Measurements from ENCODE around the gene RAB37.

Gene RAB37

DNA sequence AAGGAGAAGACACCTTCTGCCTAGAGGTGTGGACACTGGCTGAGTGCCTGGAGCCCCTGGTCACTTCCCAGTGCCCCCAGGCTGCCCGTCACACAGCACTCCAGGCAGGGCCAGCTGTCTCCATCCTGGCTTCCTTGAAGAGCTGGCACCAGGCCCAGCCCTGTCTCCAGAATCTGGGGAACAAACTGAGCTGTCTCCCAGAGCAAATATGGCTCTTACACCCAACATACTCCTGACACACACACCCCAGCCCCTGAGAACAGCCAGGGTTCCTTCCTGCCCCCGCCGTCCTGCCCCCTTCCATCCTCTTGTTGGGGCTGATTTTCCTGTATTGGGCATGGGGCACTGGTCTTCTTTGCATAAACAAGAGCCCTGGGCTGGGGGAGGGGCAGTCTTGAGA is 20.4 kb downstream of the RAB37 start:
- peaks cover 77 to 100% (median 95%) of the 10 kb centered on the region in 10 experiments for H3K4me1 ChIP-seq
- H4K20me1 ChIP-seq = peaks cover 95 to 100% (median 100%) of the 10 kb centered on the region in 11 experiments
- H3K27me3 ChIP-seq = no peaks in the 10 kb centered on the region
- no peaks in the 10 kb centered on the region for H3K9me3 ChIP-seq (replicated peaks in 1 of 11)
- H3K4me3 ChIP-seq = peak overlapping the region in 7 of 10 experiments; percentile 4 to 60 (median 46); a peak in 12 of 20 replicates
- H3K4me2 ChIP-seq = peak overlapping the region; percentile 88 to 100 (median 96)
- no peak for TF ChIP-seq Cebpa-rat (IDR thresholded peaks at IDR 0.05)
- peak overlapping the region in 10 of 11 experiments; percentile 14 to 84 (median 70); a peak in 18 of 22 replicates for H3K9ac ChIP-seq
- H3K27ac ChIP-seq = peak overlapping the region in 9 of 11 experiments; percentile 65 to 96 (median 82); a peak in 16 of 22 replicates
- peaks cover 0 to 62% (median 22%) of the 10 kb centered on the region in 11 experiments; a peak in 15 of 22 replicates for H3K36me3 ChIP-seq

DNA sequence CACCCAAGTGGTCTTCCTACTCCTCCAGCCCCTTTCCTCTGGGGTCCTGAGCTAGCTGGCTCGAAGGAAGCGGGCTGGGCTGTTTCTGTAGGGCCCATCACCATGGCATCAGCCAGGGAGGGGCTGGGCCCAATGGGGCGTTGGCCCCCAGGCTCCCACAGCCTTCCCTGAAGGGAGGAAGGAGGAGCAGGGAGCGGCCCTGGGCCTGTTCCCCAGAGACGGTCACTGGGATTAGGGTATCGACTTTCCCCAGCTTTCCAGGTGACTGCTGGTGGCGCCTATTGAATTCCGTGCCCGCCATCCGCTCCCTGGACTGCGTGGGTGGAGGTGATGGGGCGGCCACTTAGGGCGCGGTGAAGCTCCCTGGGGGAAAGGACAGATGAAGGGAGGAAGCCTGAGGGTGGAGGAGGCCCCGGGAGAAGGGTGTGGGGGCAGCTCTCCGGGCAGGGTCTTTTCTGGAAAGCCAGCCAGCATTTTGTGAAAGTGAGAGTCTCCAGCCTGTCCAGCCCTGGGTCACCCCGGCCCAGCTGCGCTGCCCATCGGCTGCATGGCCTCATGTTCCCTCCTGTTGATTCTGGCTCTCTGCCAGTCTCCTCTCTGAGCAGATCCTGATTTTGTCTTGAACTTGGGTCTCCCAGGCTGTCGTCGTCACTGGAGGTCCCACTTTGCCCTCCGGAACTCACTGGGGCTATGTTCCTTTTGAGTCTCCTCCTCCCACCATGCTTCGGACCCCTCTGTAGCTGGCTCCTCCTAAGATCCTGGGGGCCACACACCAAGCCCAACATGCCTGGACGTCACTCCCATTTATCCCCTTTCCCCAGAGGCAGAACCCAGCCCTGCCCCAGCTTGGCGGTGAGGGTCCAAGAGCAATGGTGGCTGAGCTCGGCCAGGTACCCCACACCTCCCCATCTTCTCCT is 21.1 kb downstream of the RAB37 start:
- Histone ChIP-seq H4K20me1 (peaks cover 90 to 100% (median 99%) of the 10 kb centered on the region in 11 experiments), H3K36me3 (peaks cover 0 to 62% (median 19%) of the 10 kb centered on the region in 11 experiments; a peak in 13 of 22 replicates), H3K27ac (peak overlapping the region in 10 of 11 experiments; percentile 14 to 96 (median 82); a peak in 19 of 22 replicates), H3K4me2 (peak overlapping the region; percentile 88 to 100 (median 96)), H3K9me3 (replicated peaks in 1 of 11) (no peaks in the 10 kb centered on the region), H3K9ac (peak overlapping the region; percentile 31 to 84 (median 71); a peak in 20 of 22 replicates), H3K4me1 (peaks cover 76 to 100% (median 94%) of the 10 kb centered on the region in 10 experiments), H3K27me3 (no peaks in the 10 kb centered on the region), H3K4me3 (peak overlapping the region in 9 of 10 experiments; percentile 4 to 60 (median 46); a peak in 17 of 20 replicates)
- TF ChIP-seq Cebpa-rat (IDR thresholded peaks at IDR 0.05) = no peak

DNA sequence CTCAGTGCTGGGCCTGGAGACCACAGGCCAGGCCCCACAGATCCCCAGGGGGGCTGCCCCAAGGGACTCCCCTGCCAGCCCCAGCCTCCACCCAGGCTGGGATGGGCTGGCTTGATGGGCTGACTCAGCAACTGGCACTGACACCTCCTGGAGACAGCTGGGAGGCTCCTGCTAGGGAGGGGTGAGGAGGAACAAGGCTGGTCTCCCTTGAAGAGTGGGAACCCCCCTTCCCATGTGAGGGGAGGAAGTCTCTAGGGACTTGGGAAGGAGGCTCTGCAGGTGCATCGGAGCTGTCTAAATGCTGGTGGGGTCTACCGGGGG is 21.8 kb downstream of the RAB37 start:
- Histone ChIP-seq H3K4me2 (peak overlapping the region; percentile 88 to 100 (median 96)), H3K9ac (peak overlapping the region; percentile 31 to 84 (median 71); a peak in 21 of 22 replicates), H4K20me1 (peaks cover 87 to 100% (median 99%) of the 10 kb centered on the region in 11 experiments), H3K4me1 (peaks cover 72 to 99% (median 94%) of the 10 kb centered on the region in 10 experiments), H3K27ac (peak overlapping the region in 10 of 11 experiments; percentile 14 to 96 (median 82); a peak in 19 of 22 replicates), H3K4me3 (peak overlapping the region; percentile 4 to 60 (median 45); a peak in 18 of 20 replicates), H3K27me3 (no peaks in the 10 kb centered on the region), H3K9me3 (replicated peaks in 1 of 11) (no peaks in the 10 kb centered on the region), H3K36me3 (peaks cover 0 to 62% (median 20%) of the 10 kb centered on the region in 11 experiments; a peak in 13 of 22 replicates)
- TF ChIP-seq Cebpa-rat (IDR thresholded peaks at IDR 0.05) = no peak

DNA sequence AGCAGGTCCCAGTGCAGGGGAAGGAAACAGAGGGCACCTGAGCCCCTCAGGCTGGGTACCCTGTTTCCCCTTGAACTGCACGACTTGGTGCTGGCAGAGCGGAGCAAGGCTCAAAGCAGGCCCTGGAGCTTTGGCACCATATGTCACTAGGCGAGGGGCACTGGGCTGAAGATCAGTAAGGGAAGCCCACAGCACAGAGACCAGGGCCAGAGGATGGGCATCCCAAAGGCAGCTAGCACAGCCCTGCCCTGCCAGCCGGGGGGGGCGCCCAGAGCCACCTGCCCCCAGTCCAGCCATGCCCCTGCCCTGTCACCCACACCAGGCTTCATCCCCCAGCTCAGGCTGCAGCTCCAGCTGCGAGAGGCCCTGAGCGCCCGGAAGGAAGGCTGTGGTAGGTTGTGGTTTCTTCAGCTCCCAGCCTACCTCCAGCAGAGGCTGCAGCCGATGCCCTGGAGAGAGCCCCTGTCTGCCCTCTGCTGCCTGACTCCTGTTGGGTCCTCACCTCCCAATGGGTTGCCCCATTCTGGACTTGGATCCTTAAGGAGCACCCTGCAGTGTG is 22.3 kb downstream of the RAB37 start:
- H4K20me1 ChIP-seq = peaks cover 87 to 100% (median 99%) of the 10 kb centered on the region in 11 experiments
- peaks cover 70 to 98% (median 92%) of the 10 kb centered on the region in 10 experiments for H3K4me1 ChIP-seq
- H3K4me3 ChIP-seq = peak overlapping the region in 9 of 10 experiments; percentile 4 to 60 (median 46); a peak in 16 of 20 replicates
- H3K9ac ChIP-seq = peak overlapping the region; percentile 31 to 84 (median 71); a peak in 21 of 22 replicates
- no peaks in the 10 kb centered on the region for H3K9me3 ChIP-seq (replicated peaks in 1 of 11)
- no peaks in the 10 kb centered on the region for H3K27me3 ChIP-seq
- peaks cover 0 to 62% (median 24%) of the 10 kb centered on the region in 11 experiments; a peak in 15 of 22 replicates for H3K36me3 ChIP-seq
- H3K4me2 ChIP-seq = peak overlapping the region; percentile 88 to 100 (median 96)
- peak overlapping the region in 10 of 11 experiments; percentile 14 to 96 (median 82); a peak in 19 of 22 replicates for H3K27ac ChIP-seq
- no peak for TF ChIP-seq Cebpa-rat (IDR thresholded peaks at IDR 0.05)

DNA sequence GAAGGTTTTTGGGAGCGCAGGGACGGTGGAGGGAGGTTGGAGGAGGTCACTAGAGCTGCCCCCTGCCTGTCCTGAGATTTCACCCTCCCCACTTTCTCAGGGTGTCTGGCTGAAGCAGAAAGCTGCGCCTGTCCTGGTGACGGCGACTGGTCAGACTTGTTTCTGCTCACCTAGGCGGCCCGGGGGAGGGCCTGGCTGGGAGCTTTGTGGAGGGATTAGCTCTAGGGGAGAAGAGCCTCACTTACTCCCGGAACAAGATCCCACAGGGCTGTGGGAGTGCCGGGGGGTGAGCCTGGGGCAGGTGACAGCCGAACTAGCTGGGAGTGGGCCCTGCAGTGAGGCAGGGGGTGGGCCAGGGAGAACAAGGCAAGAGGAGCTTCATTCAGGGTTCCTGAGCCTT is 22.9 kb downstream of the RAB37 start:
- H4K20me1 ChIP-seq = peaks cover 87 to 100% (median 99%) of the 10 kb centered on the region in 11 experiments
- peaks cover 68 to 93% (median 90%) of the 10 kb centered on the region in 10 experiments for H3K4me1 ChIP-seq
- peak overlapping the region; percentile 88 to 100 (median 96) for H3K4me2 ChIP-seq
- H3K9ac ChIP-seq = peak overlapping the region; percentile 31 to 84 (median 71); a peak in 21 of 22 replicates
- H3K36me3 ChIP-seq = peaks cover 0 to 62% (median 27%) of the 10 kb centered on the region in 11 experiments; a peak in 16 of 22 replicates
- H3K27ac ChIP-seq = peak overlapping the region in 10 of 11 experiments; percentile 5 to 96 (median 82); a peak in 18 of 22 replicates
- peak overlapping the region in 8 of 10 experiments; percentile 9 to 60 (median 45); a peak in 14 of 20 replicates for H3K4me3 ChIP-seq
- no peak for TF ChIP-seq Cebpa-rat (IDR thresholded peaks at IDR 0.05)
- no peaks in the 10 kb centered on the region for H3K9me3 ChIP-seq (replicated peaks in 1 of 11)
- H3K27me3 ChIP-seq = no peaks in the 10 kb centered on the region

DNA sequence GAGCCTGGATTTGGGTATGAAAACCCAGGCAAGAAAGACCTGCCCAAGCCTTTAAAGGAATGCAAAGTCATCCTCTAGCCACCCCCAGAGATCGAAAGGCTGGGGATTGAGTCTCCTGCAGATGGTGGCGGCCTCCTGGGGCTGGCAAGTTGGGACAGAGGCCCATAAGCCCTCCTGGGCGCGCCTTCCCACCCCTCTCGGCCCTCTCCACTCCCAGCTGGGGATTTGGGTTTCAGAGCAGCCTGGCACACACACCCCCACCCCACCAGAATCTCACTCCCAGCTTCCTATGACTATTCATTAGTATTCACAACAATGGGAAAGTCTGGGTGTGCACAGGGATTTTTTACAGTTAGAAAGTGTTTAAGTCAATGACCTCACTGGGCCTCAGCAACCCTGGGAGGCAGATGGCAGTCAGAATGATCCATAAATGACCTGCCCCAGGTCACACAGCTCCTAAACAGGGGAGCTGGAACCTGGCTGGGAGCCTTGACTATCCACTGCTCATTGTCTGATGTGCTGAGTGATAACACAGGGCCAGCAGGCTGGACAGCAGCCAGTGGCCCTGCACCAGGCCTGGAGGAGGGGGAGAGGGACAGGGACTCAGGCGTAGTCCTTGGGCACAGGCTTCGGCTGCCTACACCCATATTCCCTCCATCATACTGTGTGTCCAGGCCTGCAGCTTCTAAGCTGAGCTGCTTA is 23.5 kb downstream of the RAB37 start:
- peak overlapping the region in 10 of 11 experiments; percentile 5 to 96 (median 82); a peak in 18 of 22 replicates for H3K27ac ChIP-seq

DNA sequence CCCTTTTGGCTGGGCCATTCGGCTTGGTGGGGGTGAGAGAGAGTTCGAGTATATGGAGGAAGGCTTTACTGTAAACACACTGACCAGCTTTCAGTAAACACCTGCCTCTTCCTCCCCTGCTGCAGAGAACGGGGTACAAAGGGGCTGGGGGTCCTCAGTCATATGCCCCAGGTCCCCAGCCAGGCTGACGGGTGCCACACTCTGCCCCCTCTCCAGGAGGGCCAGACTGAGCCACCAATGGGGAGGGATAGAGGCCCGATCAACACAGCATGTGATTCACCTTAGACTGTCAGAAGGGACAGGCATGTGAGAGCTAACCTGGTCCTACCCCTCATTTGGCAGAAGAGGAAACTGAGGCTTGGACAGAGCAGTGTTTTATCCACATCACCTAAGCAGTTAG is 24.4 kb downstream of the RAB37 start:
- Histone ChIP-seq H3K9ac (peak overlapping the region in 8 of 11 experiments; percentile 62 to 84 (median 73); a peak in 11 of 22 replicates), H3K27ac (peak overlapping the region in 7 of 11 experiments; percentile 5 to 96 (median 83); a peak in 11 of 22 replicates), H3K27me3 (no peaks in the 10 kb centered on the region), H4K20me1 (peaks cover 74 to 100% (median 95%) of the 10 kb centered on the region in 11 experiments), H3K4me2 (peak overlapping the region in 9 of 11 experiments; percentile 88 to 100 (median 96); a peak in 18 of 22 replicates), H3K4me3 (no peak overlapping the region), H3K4me1 (peaks cover 57 to 79% (median 75%) of the 10 kb centered on the region in 10 experiments), H3K36me3 (peaks cover 0 to 67% (median 34%) of the 10 kb centered on the region in 11 experiments; a peak in 17 of 22 replicates), H3K9me3 (replicated peaks in 1 of 11) (no peaks in the 10 kb centered on the region)
- TF ChIP-seq Cebpa-rat (IDR thresholded peaks at IDR 0.05) = no peak

More for the DNA sequence above, 23.5 kb downstream of the RAB37 start:
- Histone ChIP-seq H3K36me3 (peaks cover 0 to 62% (median 27%) of the 10 kb centered on the region in 11 experiments; a peak in 16 of 22 replicates), H3K27me3 (no peaks in the 10 kb centered on the region), H3K9ac (peak overlapping the region; percentile 31 to 84 (median 71); a peak in 21 of 22 replicates), H3K4me1 (peaks cover 62 to 87% (median 83%) of the 10 kb centered on the region in 10 experiments), H3K4me2 (peak overlapping the region; percentile 88 to 100 (median 96)), H3K9me3 (replicated peaks in 1 of 11) (no peaks in the 10 kb centered on the region), H3K4me3 (peak overlapping the region in 6 of 10 experiments; percentile 27 to 60 (median 46); a peak in 12 of 20 replicates), H4K20me1 (peaks cover 82 to 100% (median 95%) of the 10 kb centered on the region in 11 experiments)
- TF ChIP-seq Cebpa-rat (IDR thresholded peaks at IDR 0.05) = no peak
